Vagina (tissue), 2 donors: ENCODE measurements around the gene DEF6.

Source experiments
- POLR2A ChIP-seq, 2 donors: fragments of 450-650 bp; IDR thresholded peaks; one replicate each; pipeline ENCODE4 v1.6.1; 2017; ENCODE audit warnings: antibody characterized with exemption in 2 of 2, mild to moderate bottlenecking in 2 of 2, moderate library complexity in 2 of 2
- TF ChIP-seq, protein P1 (sequence below), 3 experiments: fragments of 450-650 bp in 2 of 3; fragments of 200-600 bp in 1 of 3; sonication (generic) in 1 of 3; IDR thresholded peaks; one replicate each; pipeline ENCODE4 v1.5.1; 2017 to 2019; ENCODE audit warnings: antibody characterized with exemption in 3 of 3, mild to moderate bottlenecking in 2 of 3, moderate library complexity in 2 of 3

GRCh38 chr6:35365594-35366203, 68.1 kb downstream of the DEF6 start:
- TF ChIP-seq, protein P1, sequence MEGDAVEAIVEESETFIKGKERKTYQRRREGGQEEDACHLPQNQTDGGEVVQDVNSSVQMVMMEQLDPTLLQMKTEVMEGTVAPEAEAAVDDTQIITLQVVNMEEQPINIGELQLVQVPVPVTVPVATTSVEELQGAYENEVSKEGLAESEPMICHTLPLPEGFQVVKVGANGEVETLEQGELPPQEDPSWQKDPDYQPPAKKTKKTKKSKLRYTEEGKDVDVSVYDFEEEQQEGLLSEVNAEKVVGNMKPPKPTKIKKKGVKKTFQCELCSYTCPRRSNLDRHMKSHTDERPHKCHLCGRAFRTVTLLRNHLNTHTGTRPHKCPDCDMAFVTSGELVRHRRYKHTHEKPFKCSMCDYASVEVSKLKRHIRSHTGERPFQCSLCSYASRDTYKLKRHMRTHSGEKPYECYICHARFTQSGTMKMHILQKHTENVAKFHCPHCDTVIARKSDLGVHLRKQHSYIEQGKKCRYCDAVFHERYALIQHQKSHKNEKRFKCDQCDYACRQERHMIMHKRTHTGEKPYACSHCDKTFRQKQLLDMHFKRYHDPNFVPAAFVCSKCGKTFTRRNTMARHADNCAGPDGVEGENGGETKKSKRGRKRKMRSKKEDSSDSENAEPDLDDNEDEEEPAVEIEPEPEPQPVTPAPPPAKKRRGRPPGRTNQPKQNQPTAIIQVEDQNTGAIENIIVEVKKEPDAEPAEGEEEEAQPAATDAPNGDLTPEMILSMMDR (IDR thresholded peaks at IDR 0.05): no peak
- TF ChIP-seq POLR2A (IDR thresholded peaks at IDR 0.05): no peak
